GM12878 (cell line): ENCODE measurements around the gene UGT3A2. TPM values are rescaled to one million over a fixed set of nuclear protein-coding genes. Genes with fewer than 3 reads are reported as not detected.

Experiments
- ATAC-seq: fragments of 200-7000 bp; cut with Tn5 transposase; 3 replicates; pipeline ENCODE4 v1.9.1; 2020; ENCODE audit warnings: mild to moderate bottlenecking, moderate library complexity
- BruUV-seq: library from RNA; stranded (reverse); fragments of 400-500 nt; replicated peaks from 2 replicates; lab custom pipeline; 2021; lab: Mats Ljungman, UMichigan
- CTCF ChIA-PET: fragments of 300-600 bp; sonication (Branson Sonifier 250); formaldehyde crosslinking; extraction: SDS; loops from one replicate; lab custom pipeline; 2021; ENCODE audit warnings: inconsistent platforms; lab: Yijun Ruan, JAX
- POLR2A ChIA-PET: fragments of 350-600 bp; formaldehyde crosslinking; extraction: SDS; loops from one replicate; lab custom pipeline; 2021; ENCODE audit warnings: inconsistent platforms; lab: Charles Lee
- RAD21 ChIA-PET: fragments of 300-600 bp; sonication (Branson Sonifier 250); formaldehyde crosslinking; loops from one replicate; lab custom pipeline; 2023; ENCODE audit warnings: antibody characterized with exemption; ENCODE audit not compliant: unreplicated experiment; lab: Charles Lee
- SMC1A ChIA-PET: fragments of 300-600 bp; sonication (Branson Sonifier 250); formaldehyde crosslinking; loops from one replicate; lab custom pipeline; 2023; ENCODE audit not compliant: unreplicated experiment, uncharacterized antibody; lab: Charles Lee
- DNase-seq: peaks from one replicate; pipeline ENCODE4 v3.0.0-alpha.2; 2011; ENCODE audit warnings: low read depth, low spot score
- FAIRE-seq: peaks from 3 replicates; lab custom pipeline; 2011; peaks lifted over from hg19 to GRCh38; lab: Jason Lieb, UNC
- H2AFZ ChIP-seq: 2 replicates; pipeline ENCODE4 v1.6.0; 2011; ENCODE audit warnings: low read depth, low read length, control low read depth; ENCODE audit not compliant: control insufficient read depth
- H3K27ac ChIP-seq: 2 replicates; pipeline ENCODE4 v1.5.1; 2011; ENCODE audit warnings: control low read depth; ENCODE audit not compliant: control insufficient read depth, insufficient read depth
- H3K27me3 ChIP-seq, 2 experiments: replicated peaks in 1 of 2; 2 replicates each; pipeline versions ENCODE4 v1.6.0 to v1.6.1; 2011; ENCODE audit warnings: low read length in 1 of 2; ENCODE audit not compliant: control insufficient read depth in 2 of 2, insufficient read depth in 2 of 2
- H3K36me3 ChIP-seq, 2 experiments: 2 replicates each; pipeline ENCODE4 v1.5.1; 2011; ENCODE audit warnings: low read length in 1 of 2; ENCODE audit not compliant: control insufficient read depth in 2 of 2, insufficient read depth in 2 of 2
- H3K4me1 ChIP-seq: 2 replicates; pipeline ENCODE4 v1.6.1; 2011; ENCODE audit warnings: mild to moderate bottlenecking, low read length, moderate library complexity, mixed read lengths; ENCODE audit not compliant: control insufficient read depth, insufficient read depth
- H3K4me2 ChIP-seq: 2 replicates; pipeline ENCODE4 v1.6.0; 2011; ENCODE audit warnings: control low read depth; ENCODE audit not compliant: control insufficient read depth, insufficient read depth
- H3K4me3 ChIP-seq: fragments of 200-600 bp; sonication (generic); 2 replicates; pipeline ENCODE4 v1.5.1; 2016
- H3K79me2 ChIP-seq: 2 replicates; pipeline ENCODE4 v1.6.0; 2011; ENCODE audit warnings: low read length; ENCODE audit not compliant: control insufficient read depth, insufficient read depth
- H3K9ac ChIP-seq: 2 replicates; pipeline ENCODE4 v1.8.0; 2011; ENCODE audit warnings: low read length, control low read depth, mixed read lengths; ENCODE audit not compliant: control insufficient read depth, insufficient read depth
- H3K9me3 ChIP-seq: replicated peaks from 3 replicates; pipeline ENCODE4 v1.5.1; 2011; ENCODE audit warnings: mild to moderate bottlenecking, low read length; ENCODE audit not compliant: control insufficient read depth, insufficient read depth
- H4K20me1 ChIP-seq: 2 replicates; pipeline ENCODE4 v1.6.0; 2011; ENCODE audit not compliant: control insufficient read depth, insufficient read depth
- ASH2L ChIP-seq: fragments of 300-600, 200-600 bp; sonication (generic); IDR thresholded peaks from 2 replicates; pipeline ENCODE4 v1.6.1; 2017; ENCODE audit warnings: low read depth, mild to moderate bottlenecking, borderline replicate concordance
- CHD1 ChIP-seq: IDR thresholded peaks from 2 replicates; pipeline ENCODE4 v1.6.1; 2012; ENCODE audit warnings: low read depth, low read length, improper control_type of control experiment
- HCFC1 ChIP-seq: fragments of 150-350 bp; IDR thresholded peaks from 2 replicates; pipeline ENCODE4 v1.6.1; 2014; ENCODE audit warnings: low read length
- HDAC2 ChIP-seq: fragments of 200-600 bp; sonication (generic); IDR thresholded peaks from 2 replicates; pipeline ENCODE4 v1.6.1; 2017
- PAX5 ChIP-seq: IDR thresholded peaks from 2 replicates; pipeline ENCODE4 v1.6.1; 2011; ENCODE audit warnings: low read depth, low read length, borderline replicate concordance
- PML ChIP-seq: IDR thresholded peaks from 2 replicates; pipeline ENCODE4 v1.6.1; 2012; ENCODE audit warnings: low read length, inconsistent platforms
- SREBF2 ChIP-seq: IDR thresholded peaks from 2 replicates; pipeline ENCODE4 v1.6.1; 2012; ENCODE audit warnings: mild to moderate bottlenecking, low read length
- TBL1XR1 ChIP-seq: IDR thresholded peaks from 2 replicates; pipeline ENCODE4 v1.6.1; 2012; ENCODE audit warnings: low read depth, low read length, improper control_type of control experiment
- TCF7 ChIP-seq: IDR thresholded peaks from 2 replicates; pipeline ENCODE4 v1.6.1; 2014; ENCODE audit warnings: antibody characterized with exemption, borderline replicate concordance
- ZBED1 ChIP-seq: IDR thresholded peaks from 2 replicates; pipeline ENCODE4 v1.6.1; 2016; ENCODE audit warnings: borderline replicate concordance
- ZNF622 ChIP-seq: fragments of 450-650 bp; IDR thresholded peaks from 2 replicates; pipeline ENCODE4 v1.6.1; 2017; ENCODE audit warnings: mild to moderate bottlenecking, inconsistent platforms
- WGBS: methylation state at CpG from one replicate; pipeline ENCODE4 v1.1.6; 2016; ENCODE audit warnings: low lambda C conversion rate; ENCODE audit not compliant: insufficient replicate concordance, insufficient coverage; ENCODE audit errors: missing lambda C conversion rate; 5-methylcytosine and 5-hydroxymethylcytosine counted together
- in situ Hi-C: fragments of 300-500 bp; cut with MboI; formaldehyde crosslinking; loops from 9 replicates; pipeline ENCODE4 v1.14.3; 2018; ENCODE audit warnings: mixed read lengths
- intact Hi-C: fragments of 100-400 bp; cut with micrococcal nuclease; formaldehyde crosslinking; loops from one replicate; pipeline ENCODE4 v1.14.2; 2022; ENCODE audit not compliant: unreplicated experiment
- polyA plus RNA-seq, 11 experiments: library from polyadenylated mRNA; depleted of rRNA in 4 of 11; unstranded in 6 of 11; stranded (reverse) in 5 of 11; fragments of >200 nt; fragmentation: Nextera tagmentation in 4 of 11; fragmentation: Illumina TruSeq in 1 of 11; extraction: Ambion mirVana in 4 of 11; extraction: Trizol in 1 of 11; gene quantifications; 1 replicate in 1 of 11; 2 replicates in 10 of 11; pipeline versions ENCODE4 v1.2.1 to v1.2.3, GENCODE V29; 2011 to 2016; ENCODE audit warnings: inconsistent platforms in 2 of 11, missing spikeins in 2 of 11, low read depth in 1 of 11
- total RNA-seq, 4 experiments: library from RNA; depleted of rRNA in 3 of 4; stranded (reverse); fragments of >200 nt in 3 of 4; fragmentation: Illumina TruSeq in 1 of 4; extraction: Trizol in 1 of 4; gene quantifications; 2 replicates each; pipeline versions ENCODE4 v1.2.1 to v1.2.3, GENCODE V29; 2013 to 2021
- TF ChIP-seq, protein P1 (sequence below): fragments of 450-650 bp; IDR thresholded peaks from 2 replicates; pipeline ENCODE4 v1.6.1; 2017; ENCODE audit warnings: low read depth, mild to moderate bottlenecking, moderate library complexity

Gene UGT3A2
- total and polyA plus RNA-seq, 10 of the 15 experiments (the other 5 are each of a cell fraction or from before 2014, with no cell fraction given): 0.02 to 0.50 (median 0.09) TPM; not detected in 7

DNA sequence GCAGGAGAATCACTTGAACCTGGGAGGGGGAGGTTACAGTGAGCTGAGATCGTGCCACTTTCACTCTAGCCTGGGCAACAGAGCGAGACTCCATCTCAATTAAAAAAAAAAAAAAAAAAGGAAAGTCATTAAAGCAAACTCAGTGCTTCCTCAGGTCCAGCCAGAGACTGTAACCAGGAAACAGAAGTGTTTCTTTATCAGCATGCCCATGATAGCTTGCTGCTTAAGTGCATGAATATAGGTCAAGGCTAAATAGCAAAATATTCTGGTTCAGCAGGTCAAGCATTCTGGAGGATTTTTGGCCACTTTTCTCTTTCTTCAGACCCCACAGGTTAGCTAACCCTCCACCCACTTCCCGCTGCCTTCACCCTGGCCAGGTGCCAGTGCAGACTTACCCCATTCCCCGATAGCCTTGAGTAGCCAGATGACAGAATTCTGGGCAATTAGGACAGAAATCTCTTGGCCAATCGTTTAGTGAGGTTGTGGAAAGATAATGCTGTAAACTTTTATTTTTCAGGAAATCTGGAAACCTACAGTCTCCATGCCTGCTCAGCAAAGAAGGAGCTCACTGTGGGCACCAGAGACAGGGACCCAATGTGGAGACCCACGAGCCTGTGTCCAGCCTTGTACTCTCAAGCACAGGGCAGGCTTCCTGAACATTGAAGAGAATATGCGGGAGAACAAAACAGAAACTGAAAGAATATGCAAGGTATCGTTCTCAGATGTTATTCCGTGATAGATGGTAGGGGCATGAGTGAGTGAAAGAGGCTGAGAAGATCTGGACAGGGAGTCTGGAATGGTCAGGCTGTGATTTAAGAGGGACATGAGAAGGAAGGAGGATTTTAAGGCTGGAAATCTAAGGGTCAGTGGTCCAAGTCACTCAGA is 4.2 kb upstream of the UGT3A2 start:
- in situ Hi-C loops: loop anchor here (10.0 kb wide), 2 partner anchors 234 to 434 kb away; partner anchors contain the start of gene RANBP3L
- no peaks in the 10 kb centered on the region for H4K20me1 ChIP-seq
- TF ChIP-seq HCFC1: no peak
- no peak for TF ChIP-seq TBL1XR1
- no peak for TF ChIP-seq PAX5
- no peak for TF ChIP-seq TCF7
- TF ChIP-seq CHD1: no peak
- no peak for TF ChIP-seq ZNF622
- no peak for TF ChIP-seq ZBED1
- TF ChIP-seq, protein P1, sequence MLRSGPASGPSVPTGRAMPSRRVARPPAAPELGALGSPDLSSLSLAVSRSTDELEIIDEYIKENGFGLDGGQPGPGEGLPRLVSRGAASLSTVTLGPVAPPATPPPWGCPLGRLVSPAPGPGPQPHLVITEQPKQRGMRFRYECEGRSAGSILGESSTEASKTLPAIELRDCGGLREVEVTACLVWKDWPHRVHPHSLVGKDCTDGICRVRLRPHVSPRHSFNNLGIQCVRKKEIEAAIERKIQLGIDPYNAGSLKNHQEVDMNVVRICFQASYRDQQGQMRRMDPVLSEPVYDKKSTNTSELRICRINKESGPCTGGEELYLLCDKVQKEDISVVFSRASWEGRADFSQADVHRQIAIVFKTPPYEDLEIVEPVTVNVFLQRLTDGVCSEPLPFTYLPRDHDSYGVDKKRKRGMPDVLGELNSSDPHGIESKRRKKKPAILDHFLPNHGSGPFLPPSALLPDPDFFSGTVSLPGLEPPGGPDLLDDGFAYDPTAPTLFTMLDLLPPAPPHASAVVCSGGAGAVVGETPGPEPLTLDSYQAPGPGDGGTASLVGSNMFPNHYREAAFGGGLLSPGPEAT: no peak
- no peak for TF ChIP-seq ASH2L
- no peak for TF ChIP-seq SREBF2
- no peak for TF ChIP-seq HDAC2
- TF ChIP-seq PML: no peak
- peaks cover 0 to 4% of the 10 kb centered on the region in 2 experiments; a peak in 2 of 4 replicates for H3K27me3 ChIP-seq
- no peak overlapping the region for H3K27ac ChIP-seq
- peak; percentile 77 for ATAC-seq
- peak overlapping the region; percentile 21 for H3K9ac ChIP-seq
- H3K36me3 ChIP-seq: no peaks in the 10 kb centered on the region
- H3K4me3 ChIP-seq: peak overlapping the region; percentile 43; the same call in 1 of the 2 replicates
- ChIA-PET CTCF (interaction anchor here (0.6 to 3.5 kb wide), 4 partner anchors 8 to 1204 kb away, joined by 3 to 25 read pairs (median 4); no protein-coding TSS in a partner anchor), POLR2A (interaction anchor here (0.5 kb wide), 1 partner anchor 86 kb away, joined by 3 read pairs; no protein-coding TSS in a partner anchor), SMC1A (no interaction called here), RAD21 (no interaction called here)
- peak overlapping the region; percentile 88 for H2AFZ ChIP-seq
- intact Hi-C loops: loop anchor here (5.0 kb wide), 1 partner anchor 621 kb away; no protein-coding TSS in a partner anchor
- DNase-seq: no peak
- BruUV-seq: no TSS peak
- 23% methylated on average over 9 of the region's 9 CpGs for WGBS
- peak overlapping the region; percentile 77 for H3K4me2 ChIP-seq
- no peaks in the 10 kb centered on the region for H3K9me3 ChIP-seq
- FAIRE-seq: no peak
- no peaks in the 10 kb centered on the region for H3K79me2 ChIP-seq
- no peaks in the 10 kb centered on the region for H3K4me1 ChIP-seq
